ENCODE results near the gene PHF20.

DNA sequence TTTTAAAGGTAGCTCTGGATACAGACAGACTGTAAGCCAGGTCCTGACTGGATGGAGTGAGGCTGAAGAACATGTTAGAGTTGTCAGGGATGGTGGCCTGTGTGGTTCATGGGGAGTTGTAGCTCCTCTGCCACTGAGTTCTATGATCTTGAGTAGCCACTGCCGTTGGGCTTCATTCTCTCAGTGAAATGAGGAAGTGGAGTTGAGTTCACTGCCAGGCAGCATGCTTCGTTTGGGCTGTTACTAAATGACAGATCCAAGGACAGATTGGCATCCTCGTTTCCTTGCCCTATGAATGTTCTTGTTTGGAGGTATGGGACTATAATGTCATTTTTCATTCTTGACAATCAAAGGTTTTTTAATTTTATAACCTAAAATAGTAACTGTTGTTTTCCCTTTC is 145.3 kb downstream of the PHF20 start:
- TF ChIP-seq, protein P1, sequence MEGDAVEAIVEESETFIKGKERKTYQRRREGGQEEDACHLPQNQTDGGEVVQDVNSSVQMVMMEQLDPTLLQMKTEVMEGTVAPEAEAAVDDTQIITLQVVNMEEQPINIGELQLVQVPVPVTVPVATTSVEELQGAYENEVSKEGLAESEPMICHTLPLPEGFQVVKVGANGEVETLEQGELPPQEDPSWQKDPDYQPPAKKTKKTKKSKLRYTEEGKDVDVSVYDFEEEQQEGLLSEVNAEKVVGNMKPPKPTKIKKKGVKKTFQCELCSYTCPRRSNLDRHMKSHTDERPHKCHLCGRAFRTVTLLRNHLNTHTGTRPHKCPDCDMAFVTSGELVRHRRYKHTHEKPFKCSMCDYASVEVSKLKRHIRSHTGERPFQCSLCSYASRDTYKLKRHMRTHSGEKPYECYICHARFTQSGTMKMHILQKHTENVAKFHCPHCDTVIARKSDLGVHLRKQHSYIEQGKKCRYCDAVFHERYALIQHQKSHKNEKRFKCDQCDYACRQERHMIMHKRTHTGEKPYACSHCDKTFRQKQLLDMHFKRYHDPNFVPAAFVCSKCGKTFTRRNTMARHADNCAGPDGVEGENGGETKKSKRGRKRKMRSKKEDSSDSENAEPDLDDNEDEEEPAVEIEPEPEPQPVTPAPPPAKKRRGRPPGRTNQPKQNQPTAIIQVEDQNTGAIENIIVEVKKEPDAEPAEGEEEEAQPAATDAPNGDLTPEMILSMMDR (IDR thresholded peaks at IDR 0.05; ENCODE audit: control extremely low read depth in 1 of 3, insufficient read depth in 1 of 3, low read depth in 1 of 3, low read length in 3 of 3): no peak
- TF ChIP-seq, protein P2, sequence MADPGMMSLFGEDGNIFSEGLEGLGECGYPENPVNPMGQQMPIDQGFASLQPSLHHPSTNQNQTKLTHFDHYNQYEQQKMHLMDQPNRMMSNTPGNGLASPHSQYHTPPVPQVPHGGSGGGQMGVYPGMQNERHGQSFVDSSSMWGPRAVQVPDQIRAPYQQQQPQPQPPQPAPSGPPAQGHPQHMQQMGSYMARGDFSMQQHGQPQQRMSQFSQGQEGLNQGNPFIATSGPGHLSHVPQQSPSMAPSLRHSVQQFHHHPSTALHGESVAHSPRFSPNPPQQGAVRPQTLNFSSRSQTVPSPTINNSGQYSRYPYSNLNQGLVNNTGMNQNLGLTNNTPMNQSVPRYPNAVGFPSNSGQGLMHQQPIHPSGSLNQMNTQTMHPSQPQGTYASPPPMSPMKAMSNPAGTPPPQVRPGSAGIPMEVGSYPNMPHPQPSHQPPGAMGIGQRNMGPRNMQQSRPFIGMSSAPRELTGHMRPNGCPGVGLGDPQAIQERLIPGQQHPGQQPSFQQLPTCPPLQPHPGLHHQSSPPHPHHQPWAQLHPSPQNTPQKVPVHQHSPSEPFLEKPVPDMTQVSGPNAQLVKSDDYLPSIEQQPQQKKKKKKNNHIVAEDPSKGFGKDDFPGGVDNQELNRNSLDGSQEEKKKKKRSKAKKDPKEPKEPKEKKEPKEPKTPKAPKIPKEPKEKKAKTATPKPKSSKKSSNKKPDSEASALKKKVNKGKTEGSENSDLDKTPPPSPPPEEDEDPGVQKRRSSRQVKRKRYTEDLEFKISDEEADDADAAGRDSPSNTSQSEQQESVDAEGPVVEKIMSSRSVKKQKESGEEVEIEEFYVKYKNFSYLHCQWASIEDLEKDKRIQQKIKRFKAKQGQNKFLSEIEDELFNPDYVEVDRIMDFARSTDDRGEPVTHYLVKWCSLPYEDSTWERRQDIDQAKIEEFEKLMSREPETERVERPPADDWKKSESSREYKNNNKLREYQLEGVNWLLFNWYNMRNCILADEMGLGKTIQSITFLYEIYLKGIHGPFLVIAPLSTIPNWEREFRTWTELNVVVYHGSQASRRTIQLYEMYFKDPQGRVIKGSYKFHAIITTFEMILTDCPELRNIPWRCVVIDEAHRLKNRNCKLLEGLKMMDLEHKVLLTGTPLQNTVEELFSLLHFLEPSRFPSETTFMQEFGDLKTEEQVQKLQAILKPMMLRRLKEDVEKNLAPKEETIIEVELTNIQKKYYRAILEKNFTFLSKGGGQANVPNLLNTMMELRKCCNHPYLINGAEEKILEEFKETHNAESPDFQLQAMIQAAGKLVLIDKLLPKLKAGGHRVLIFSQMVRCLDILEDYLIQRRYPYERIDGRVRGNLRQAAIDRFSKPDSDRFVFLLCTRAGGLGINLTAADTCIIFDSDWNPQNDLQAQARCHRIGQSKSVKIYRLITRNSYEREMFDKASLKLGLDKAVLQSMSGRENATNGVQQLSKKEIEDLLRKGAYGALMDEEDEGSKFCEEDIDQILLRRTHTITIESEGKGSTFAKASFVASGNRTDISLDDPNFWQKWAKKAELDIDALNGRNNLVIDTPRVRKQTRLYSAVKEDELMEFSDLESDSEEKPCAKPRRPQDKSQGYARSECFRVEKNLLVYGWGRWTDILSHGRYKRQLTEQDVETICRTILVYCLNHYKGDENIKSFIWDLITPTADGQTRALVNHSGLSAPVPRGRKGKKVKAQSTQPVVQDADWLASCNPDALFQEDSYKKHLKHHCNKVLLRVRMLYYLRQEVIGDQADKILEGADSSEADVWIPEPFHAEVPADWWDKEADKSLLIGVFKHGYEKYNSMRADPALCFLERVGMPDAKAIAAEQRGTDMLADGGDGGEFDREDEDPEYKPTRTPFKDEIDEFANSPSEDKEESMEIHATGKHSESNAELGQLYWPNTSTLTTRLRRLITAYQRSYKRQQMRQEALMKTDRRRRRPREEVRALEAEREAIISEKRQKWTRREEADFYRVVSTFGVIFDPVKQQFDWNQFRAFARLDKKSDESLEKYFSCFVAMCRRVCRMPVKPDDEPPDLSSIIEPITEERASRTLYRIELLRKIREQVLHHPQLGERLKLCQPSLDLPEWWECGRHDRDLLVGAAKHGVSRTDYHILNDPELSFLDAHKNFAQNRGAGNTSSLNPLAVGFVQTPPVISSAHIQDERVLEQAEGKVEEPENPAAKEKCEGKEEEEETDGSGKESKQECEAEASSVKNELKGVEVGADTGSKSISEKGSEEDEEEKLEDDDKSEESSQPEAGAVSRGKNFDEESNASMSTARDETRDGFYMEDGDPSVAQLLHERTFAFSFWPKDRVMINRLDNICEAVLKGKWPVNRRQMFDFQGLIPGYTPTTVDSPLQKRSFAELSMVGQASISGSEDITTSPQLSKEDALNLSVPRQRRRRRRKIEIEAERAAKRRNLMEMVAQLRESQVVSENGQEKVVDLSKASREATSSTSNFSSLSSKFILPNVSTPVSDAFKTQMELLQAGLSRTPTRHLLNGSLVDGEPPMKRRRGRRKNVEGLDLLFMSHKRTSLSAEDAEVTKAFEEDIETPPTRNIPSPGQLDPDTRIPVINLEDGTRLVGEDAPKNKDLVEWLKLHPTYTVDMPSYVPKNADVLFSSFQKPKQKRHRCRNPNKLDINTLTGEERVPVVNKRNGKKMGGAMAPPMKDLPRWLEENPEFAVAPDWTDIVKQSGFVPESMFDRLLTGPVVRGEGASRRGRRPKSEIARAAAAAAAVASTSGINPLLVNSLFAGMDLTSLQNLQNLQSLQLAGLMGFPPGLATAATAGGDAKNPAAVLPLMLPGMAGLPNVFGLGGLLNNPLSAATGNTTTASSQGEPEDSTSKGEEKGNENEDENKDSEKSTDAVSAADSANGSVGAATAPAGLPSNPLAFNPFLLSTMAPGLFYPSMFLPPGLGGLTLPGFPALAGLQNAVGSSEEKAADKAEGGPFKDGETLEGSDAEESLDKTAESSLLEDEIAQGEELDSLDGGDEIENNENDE (IDR thresholded peaks at IDR 0.05; ENCODE audit: insufficient replicate concordance, low read length): no peak
- TF ChIP-seq SIRT6 (IDR thresholded peaks at IDR 0.05; ENCODE audit: low read length): no peak
- TF ChIP-seq, protein P3, sequence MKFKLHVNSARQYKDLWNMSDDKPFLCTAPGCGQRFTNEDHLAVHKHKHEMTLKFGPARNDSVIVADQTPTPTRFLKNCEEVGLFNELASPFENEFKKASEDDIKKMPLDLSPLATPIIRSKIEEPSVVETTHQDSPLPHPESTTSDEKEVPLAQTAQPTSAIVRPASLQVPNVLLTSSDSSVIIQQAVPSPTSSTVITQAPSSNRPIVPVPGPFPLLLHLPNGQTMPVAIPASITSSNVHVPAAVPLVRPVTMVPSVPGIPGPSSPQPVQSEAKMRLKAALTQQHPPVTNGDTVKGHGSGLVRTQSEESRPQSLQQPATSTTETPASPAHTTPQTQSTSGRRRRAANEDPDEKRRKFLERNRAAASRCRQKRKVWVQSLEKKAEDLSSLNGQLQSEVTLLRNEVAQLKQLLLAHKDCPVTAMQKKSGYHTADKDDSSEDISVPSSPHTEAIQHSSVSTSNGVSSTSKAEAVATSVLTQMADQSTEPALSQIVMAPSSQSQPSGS (IDR thresholded peaks at IDR 0.05; ENCODE audit: low read length): no peak
